NCI-H69 (cell line): Measurements from ENCODE around the gene UBXN7.
"Not testable (repeated sequence)": the region's sequence is repeated elsewhere in the genome, so short reads cannot be mapped to it uniquely, and the experiment has no call there.

Experiments
- DNase-seq: peaks from one replicate; lab custom pipeline; 2025; lab: John Stamatoyannopoulos, UW

UBXN7 gene

GRCh38 chr3:196355668-196356067 lies 76.6 kb downstream of the UBXN7 start:
- no peak for DNase-seq

GRCh38 chr3:196354132-196354531 lies 78.1 kb downstream of the UBXN7 start:
- no peak for DNase-seq

GRCh38 chr3:196351541-196351940 lies 80.7 kb downstream of the UBXN7 start:
- no peak for DNase-seq

GRCh38 chr3:196350067-196350466 lies 82.2 kb downstream of the UBXN7 start:
- no peak for DNase-seq

GRCh38 chr3:196348698-196349097 lies 83.5 kb downstream of the UBXN7 start:
- no peak for DNase-seq

GRCh38 chr3:196344663-196345062 lies 87.6 kb downstream of the UBXN7 start:
- no peak for DNase-seq

GRCh38 chr3:196343917-196344316 lies 88.3 kb downstream of the UBXN7 start:
- not testable (repeated sequence) for DNase-seq

- no peak for DNase-seq
Measured at GRCh38 chr3:196341137-196341536, 91.1 kb downstream of the UBXN7 start.

GRCh38 chr3:196340466-196340865 lies 91.8 kb downstream of the UBXN7 start:
- no peak for DNase-seq

GRCh38 chr3:196339493-196340254 lies 92.6 kb downstream of the UBXN7 start:
- no peak for DNase-seq

GRCh38 chr3:196339044-196339443 lies 93.2 kb downstream of the UBXN7 start:
- no peak for DNase-seq

GRCh38 chr3:196336319-196337145 lies 95.7 kb downstream of the UBXN7 start:
- DNase-seq, result no peak

- DNase-seq, result no peak
Measured at GRCh38 chr3:196335503-196335948, 96.7 kb downstream of the UBXN7 start.

GRCh38 chr3:196334982-196335381 lies 97.2 kb downstream of the UBXN7 start:
- no peak for DNase-seq

GRCh38 chr3:196332168-196332567 lies 100.1 kb downstream of the UBXN7 start:
- no peak for DNase-seq

- DNase-seq, result no peak
Measured at GRCh38 chr3:196327405-196327804, 104.8 kb downstream of the UBXN7 start.

- no peak for DNase-seq
Measured at GRCh38 chr3:196326936-196327335, 105.3 kb downstream of the UBXN7 start.

- DNase-seq, result peak; percentile 26
Measured at GRCh38 chr3:196323691-196324090, 108.5 kb downstream of the UBXN7 start.

- DNase-seq, result no peak
Measured at GRCh38 chr3:196323016-196323415, 109.2 kb downstream of the UBXN7 start.

- DNase-seq, result no peak
Measured at GRCh38 chr3:196321162-196321561, 111.1 kb downstream of the UBXN7 start.

GRCh38 chr3:196320137-196320536 lies 112.1 kb downstream of the UBXN7 start:
- peak; percentile 33 for DNase-seq

- DNase-seq, result peak; percentile 97
Measured at GRCh38 chr3:196317687-196318467, 114.3 kb downstream of the UBXN7 start, which contains the start of gene DYNLT2B. TSS of gene DYNLT2B (minus strand) at chr3:196318240. CDS start at chr3:196318152, 88 bp downstream.
